Measurements from ENCODE around the gene DYSF.

DYSF gene

DNA sequence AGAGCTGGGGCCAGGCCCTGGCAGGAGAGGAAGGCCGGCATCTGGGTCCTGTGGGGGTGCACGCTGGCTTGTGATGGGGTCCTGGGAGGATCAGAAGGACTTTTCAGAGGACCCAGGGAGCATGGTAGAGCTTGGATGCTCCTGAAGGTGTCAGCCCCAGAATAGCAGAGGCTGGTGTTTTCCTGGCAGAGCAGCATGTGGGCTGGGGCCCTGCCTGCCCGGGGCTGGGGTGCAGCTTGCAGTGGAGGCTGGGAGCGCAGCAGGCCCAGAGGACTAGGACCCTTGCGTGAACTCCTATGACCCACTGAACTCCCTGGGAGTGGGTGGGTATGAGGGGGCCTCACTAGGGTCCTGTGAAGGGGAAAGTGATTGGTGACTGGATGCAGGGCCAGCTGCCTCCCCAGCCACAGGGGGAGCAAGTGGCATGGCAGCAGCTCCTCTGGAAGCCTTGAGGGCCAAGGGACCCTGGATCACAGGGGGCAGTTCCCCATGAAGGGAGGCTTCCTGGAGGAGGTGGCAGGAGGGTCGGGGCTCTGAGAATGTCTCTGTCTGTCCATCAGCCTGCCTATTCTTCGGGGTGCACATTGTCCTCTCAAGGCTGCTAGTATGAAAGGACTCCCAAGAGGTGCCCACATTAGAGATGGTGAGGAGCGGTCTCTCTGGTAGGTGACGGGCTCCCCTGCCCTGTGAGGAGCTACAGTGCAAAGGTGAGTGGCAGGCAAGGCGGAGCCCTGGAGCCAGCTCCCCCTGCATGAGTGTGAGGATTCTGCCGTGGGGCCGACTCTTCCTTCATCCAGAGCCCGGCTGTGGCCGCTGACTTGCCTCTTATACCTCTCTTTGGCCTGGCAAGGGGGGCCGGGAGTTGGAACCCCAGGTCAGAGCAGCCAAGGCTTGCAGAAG is 249.0 kb downstream of the DYSF start:
- DNase-seq (ENCODE audit: low read depth in 3 of 3, low spot score in 1 of 3): no peak

DNA sequence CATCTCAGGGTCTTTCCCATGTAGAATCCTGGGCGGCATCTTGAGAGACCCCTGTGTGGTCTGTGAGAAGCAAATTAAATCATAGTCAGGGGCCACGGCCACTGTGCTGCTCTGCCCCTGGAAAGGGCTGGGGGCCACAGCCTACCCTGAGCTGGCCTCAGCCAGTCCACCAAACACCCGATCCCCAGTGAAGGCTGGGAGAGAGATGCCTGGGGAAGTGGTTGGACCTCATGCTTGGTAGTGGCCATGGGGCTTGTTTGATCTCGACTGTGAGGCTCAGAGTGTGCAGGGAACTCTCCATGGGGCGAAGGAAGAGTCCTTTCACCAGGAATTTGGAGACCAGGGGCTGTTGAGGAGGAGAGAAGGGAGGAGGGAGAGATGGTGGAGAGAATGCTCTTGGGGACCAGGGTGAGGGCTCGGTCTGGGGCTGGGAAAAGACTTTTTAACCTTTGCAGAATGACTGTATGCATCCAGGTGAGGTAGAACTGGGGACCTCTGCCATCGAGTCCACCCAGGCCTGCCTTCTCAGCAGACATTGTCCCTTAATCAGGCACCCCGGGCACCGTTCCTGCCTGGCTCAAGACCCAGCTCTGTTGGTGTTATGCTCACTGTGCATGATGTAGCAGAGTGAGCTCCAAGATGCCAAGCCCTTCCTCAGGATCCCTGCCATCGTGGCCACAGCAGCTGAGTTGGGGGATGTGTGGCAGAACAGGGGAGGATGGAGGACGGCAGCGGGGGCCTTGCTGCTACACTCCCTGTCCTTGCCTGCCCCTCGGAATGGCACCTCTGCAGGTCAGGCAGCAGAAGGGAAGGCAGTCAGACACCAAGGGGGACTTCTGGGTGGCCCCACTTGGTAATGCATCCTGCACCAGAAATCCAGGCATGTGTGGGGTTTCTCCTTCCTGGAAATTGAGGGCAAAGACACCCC is 249.9 kb downstream of the DYSF start:
- DNase-seq (ENCODE audit: low read depth in 3 of 3, low spot score in 1 of 3): no peak

DNA sequence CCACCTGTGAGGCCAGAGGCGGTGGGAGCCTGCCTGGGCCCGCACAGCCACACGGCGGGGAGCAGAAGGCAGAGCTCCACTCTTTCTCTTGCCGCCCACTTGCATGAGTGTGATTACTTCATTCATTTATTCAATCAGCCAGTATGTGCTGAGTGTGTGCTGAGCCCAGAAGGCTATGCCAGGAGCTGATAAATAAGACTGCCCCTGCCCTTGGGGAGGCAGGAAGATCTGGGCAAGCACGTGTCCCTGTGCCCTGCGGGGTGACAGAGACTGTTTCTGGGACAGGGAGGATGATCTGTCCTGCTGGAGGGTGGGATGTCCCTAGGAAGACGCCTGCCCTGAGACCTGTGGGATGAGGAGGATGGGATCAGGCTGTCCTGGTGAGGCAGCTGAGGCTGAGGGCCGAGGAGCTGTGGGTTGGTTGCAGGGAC is 250.8 kb downstream of the DYSF start:
- no peak for DNase-seq (ENCODE audit: low read depth in 3 of 3, low spot score in 1 of 3)

DNA sequence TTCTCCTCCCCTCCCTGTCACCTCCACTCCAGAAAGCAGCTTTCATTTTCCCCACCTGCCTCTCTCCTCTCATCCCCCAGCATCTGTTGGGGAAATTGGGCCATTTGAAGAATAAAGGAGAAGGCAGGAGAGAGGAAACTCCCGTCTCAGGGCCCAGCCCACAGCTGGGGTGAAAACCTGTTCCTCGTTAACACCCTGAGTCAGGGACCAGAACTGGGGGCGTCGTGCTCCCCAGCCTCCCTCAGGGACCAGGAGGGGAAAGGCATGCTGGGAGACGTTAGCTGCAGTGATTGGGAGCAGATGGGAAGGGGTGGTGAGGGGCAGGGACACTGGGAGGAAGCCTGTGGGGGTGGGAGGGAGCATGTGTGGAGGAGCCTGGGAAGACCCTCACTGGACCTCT is 251.3 kb downstream of the DYSF start:
- DNase-seq (ENCODE audit: low read depth in 3 of 3, low spot score in 1 of 3): no peak

DNA sequence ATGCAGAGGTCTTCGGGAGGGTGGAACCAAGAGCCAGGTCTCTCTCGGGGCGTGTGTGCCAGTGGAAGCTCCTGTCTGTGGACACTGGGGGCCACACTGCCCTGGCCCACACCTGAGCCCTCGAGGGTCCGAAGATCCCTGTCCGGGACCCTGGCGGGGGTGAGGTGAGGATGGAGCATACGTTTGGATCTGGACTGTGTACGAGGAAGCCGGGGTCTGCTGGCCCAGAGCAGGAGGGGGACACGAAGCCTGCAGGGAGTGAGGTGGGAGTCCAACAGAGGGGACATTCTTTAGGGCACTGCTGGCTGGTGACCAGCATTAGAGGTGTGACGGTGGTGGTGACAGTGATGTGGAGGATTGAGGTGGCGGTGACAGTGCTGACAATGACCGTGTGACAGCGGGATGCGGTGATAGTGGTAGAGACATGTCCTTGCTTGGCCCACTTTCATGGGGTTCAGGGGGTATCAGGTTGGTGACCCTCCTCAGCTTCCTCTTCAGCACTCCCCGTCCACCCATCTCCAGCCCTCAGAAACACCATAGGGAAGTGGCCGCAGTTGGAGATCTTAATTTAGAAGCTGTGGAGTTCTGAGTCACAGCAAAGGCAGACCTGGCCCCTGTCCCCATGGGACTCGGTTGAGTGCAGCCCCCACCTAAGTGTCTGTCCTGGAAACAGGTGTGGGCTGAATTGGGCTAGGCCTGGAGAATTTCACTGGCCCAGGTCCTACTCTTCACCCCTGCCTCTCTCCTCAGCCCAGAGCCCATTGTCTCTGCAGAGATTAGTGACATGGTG is 252.0 kb downstream of the DYSF start:
- DNase-seq (ENCODE audit: low read depth in 3 of 3, low spot score in 1 of 3): no peak

DNA sequence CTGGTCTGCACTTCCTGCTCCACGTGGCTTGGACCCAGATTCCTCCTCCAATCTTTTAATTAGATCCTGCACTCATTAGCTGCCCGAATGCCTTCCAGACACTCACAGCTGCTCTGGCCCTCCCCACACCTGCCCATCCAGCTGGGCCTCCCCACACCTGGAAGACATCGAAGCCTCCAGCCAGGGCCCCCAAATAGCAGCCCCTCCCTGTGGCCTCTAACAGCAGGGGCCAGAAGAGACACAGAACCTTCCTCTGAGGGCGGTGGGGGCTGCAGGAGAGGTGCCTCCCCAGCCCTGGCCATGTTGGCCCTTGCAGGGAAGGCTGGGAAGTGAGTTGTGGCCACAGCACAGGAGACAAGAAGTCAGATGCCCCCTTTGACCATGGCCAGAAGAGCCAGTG is 252.8 kb downstream of the DYSF start:
- no peak for DNase-seq (ENCODE audit: low read depth in 3 of 3, low spot score in 1 of 3)

DNA sequence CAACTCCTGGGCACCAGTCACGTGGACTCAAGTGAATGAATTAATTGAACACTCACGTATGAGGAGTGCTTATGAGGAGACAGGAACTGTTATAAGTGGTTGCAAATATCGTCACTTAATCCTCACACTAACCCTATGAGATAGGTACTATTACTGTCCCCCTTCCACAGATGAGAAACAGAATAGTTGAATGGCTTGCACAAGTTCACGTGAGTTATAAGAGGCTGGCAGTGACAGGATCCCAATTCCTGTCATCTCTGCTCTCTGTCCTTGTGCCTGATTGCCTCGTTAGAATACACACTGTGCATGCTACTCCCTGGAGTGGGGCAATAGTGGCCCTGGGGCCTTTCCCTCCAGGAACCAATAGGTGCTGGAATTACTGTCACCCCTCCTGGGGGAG is 253.5 kb downstream of the DYSF start:
- no peak for DNase-seq (ENCODE audit: low read depth in 3 of 3, low spot score in 1 of 3)

DNA sequence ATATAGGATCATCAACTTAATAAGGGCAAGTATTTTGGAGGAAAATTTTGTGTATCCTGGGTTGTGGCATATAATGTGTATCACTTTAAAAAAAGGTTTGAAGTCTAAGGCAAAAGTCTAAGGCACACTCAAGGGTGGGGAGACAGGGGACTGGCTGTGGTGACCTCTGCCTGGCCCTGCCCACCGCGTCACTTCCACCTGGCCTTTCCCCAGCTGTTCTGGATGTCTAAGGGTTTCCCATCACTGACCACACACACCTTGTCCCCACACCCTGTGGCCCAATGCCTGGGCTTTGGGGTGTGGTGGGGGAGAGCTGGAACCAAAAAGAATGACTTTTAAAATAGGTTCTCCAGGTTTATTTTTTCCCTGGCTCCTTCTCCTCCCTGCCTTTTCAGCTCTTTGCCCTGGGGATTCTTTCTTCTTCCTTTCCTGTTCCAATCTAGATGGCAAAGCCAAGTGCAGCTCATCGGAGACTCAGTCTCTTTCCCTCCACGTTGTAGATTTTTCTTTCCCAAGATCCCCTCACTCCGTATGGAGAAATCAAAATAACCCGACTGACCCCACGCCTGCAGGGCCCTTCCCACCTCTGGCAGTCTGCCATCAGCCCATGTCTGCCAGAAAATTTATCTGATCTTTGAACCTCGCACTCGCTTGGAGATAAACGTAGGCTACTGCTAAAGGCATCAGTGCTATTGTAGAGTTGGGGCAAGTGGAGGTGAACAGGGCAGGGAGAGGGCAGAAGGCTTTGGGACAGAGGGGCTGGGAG is 257.2 kb downstream of the DYSF start:
- DNase-seq (ENCODE audit: low read depth in 3 of 3, low spot score in 1 of 3): no peak

DNA sequence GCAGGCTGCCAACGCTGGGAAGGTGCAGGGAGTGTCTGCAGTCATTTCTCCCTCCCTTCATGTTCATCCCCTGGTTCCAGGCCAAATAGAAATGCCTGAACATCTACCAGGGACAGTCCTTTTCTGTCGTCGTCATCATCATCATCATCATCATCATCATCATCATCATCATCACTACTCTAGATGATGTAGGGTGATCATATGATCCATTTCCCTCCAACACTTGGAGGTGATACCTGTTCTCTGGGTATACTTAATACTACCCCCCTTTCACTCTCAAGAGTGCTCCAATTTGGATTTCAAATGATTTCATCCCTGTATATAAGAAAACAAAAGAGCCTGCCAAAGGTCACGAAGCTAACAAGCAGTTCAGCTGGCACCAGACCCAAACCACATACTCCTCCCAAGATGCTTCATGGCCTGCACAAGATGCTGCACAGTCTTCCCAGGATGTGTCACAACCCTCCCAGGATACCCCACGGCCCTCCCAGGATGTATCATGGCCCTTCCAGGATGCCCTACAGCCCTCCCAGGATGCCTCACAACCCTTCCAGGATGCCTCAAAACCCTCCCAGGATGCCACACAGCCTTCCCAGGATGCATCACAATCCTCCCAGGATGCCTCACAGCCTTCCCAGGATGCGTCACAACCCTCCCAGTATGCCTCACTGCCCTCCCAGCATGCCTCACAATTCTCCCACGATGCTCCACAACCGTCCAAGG is 257.9 kb downstream of the DYSF start:
- DNase-seq (ENCODE audit: low read depth in 3 of 3, low spot score in 1 of 3): no peak

DNA sequence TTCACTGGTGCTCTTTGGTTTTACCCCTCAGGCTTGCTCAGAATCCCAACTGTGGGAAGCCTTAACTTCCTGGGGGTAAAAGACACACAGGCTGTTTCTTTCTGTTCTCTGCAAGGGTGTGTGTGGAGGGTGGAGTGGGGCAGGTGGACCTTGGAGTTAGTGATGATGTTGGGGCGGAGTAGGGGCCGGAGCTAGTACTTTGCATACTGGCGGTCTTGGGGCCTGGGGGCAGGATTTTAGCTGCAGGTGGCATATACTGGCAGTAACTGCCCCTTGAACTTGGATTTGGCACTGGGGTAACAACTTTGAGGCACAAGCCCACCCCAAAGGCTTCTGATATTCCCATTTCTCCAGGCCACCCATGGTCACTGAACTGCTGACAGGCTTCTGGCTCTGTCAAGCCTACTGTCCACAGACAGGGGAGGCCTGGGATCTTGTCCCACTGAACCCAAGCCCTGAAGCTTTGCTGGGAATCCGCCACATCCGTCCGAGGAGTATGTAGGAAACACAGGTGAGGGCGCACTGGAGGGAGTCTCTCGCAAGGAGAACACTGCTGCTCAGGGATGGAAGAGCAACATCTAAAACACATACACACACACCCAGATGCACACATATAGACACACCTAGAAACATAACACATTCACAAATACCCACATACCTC is 258.9 kb downstream of the DYSF start:
- no peak for DNase-seq (ENCODE audit: low read depth in 3 of 3, low spot score in 1 of 3)

DNA sequence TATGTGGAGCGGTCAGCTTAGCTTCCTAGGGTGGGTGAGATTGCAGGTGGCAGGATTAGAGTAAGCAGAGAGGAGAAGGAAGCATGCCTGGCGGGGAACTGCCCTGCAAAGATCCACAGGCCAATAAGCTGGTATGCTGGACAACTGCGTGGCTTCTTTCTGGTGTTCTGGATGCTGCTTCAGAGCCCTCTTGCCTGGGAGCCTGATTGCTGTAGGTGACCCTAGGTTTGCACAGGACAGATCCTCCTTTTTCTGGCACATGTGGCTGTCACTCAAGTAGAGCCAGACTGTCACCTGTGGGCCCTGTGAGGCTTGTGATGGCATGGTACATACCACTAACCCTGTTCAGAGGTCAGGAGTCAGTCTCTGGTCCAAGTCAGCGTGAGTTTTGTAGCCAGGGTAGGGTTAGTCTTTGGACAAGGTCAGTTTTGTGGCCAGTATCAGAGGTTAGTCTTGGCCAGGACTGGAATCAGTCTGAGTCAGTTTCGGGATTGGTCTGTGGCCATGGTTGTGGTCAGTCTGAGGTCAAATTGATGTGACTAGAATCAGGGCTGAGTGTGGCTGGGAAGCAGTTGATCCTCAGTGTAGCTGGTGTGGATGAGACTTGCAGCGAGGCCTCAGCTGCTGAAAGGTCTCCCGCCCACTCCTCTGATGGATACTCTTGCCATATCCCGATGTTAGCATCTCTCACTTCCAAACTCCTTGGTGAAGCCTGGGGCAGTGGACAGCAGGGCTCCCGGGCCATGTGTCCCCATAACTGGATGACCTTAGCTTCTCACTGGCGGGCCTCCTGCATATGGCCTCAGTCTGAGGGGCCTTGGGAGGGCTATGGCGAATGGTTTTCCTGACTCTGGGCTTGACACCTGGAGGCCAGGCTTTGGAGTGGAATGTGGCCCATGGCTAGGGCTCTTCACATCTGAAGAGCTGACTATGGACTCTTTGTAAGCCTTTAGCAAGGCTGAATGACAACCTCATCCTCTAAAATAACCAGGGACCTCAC is 260.5 kb downstream of the DYSF start:
- no peak for DNase-seq (ENCODE audit: low read depth in 3 of 3, low spot score in 1 of 3)

DNA sequence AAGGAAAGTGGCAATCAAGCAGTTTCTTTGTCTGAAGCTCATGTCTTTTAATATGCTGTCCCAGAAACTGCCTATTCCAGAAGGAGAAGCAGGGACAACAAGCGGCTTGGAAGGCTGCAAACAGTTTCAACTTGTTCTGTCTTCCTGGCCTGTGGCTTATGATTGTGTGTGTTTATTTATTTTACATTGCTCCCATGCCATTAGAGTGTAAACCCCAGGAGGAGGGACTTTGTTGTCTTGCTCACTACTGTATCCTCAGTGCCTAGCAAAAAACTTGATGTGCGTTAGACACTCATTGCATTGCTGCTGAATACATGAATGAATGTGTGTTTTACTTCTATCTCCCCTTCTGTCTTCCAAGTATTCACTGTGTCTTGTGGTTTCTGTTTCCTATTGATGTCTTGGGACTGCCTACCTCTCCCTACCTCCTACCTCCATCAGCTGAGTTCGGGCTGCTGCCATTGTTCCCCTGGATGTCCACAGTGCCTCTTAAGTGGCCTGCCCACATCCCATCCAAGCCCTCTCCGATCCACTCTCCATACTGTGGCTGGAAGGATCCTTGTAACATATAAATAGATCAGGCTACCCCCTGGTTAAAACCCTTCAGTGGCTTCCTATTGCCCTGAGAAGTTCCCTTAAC is 261.4 kb downstream of the DYSF start:
- DNase-seq (ENCODE audit: low read depth in 3 of 3, low spot score in 1 of 3): no peak

DNA sequence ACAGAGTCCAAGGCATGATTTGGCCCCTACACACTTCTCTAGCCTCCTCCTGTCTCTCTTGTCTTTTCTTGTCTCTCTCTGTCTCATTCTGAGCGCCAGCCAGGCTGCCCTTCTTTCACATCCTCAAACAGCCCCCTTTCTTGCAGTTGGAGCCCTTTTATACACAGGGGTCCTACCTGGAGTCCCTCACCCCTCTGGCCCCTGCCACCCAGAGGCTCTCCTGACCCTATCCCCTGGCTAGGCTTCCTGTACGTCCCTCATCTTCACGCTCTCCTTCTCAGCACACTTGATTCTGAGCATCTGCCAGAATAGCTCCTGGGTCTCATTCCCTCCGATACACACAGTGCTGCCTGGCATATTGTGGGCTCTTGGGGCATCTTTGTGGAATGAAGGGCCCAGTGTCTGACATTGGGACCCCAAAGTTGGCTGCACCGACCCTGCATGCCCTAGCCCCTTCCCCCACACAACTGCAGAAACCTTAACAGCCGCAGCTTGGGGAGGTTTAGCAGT is 261.9 kb downstream of the DYSF start:
- DNase-seq (ENCODE audit: low read depth in 3 of 3, low spot score in 1 of 3): no peak

DNA sequence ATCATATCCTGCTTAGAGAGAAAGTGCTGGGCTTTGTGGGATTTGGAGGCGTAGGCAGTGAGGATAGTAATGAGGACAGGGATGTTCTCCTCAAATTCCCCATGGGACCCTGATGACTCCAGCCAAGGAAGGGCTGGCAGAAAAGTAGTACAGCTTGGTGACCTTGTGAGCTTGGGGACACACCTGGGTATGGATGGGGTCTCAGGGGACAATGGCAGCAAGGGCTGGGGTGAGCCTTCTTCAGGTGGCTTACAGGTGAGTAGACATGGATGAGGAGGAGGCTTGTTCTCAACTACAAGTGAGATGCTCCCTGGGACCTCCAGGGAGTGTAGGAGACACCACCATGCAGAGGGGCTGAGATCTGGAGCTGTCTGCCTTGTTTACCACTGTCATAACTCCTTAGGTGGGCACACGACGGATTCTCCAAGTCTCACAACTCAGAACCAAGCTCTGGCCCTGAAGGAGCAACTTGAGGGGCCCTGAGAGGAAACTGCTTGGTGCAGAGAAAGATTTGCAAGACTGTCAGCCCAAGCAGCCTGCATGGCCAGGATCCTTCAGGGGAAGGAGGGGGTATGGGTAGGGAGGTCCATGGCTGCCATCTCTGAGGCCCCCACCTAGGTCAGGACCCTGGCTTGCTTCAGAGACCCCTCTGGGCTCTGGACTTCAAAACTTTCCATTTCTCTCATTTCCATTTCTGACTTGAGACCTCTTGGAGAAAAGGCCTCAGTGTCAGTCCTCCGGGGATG is 262.8 kb downstream of the DYSF start:
- DNase-seq (ENCODE audit: low read depth in 3 of 3, low spot score in 1 of 3): no peak

DNA sequence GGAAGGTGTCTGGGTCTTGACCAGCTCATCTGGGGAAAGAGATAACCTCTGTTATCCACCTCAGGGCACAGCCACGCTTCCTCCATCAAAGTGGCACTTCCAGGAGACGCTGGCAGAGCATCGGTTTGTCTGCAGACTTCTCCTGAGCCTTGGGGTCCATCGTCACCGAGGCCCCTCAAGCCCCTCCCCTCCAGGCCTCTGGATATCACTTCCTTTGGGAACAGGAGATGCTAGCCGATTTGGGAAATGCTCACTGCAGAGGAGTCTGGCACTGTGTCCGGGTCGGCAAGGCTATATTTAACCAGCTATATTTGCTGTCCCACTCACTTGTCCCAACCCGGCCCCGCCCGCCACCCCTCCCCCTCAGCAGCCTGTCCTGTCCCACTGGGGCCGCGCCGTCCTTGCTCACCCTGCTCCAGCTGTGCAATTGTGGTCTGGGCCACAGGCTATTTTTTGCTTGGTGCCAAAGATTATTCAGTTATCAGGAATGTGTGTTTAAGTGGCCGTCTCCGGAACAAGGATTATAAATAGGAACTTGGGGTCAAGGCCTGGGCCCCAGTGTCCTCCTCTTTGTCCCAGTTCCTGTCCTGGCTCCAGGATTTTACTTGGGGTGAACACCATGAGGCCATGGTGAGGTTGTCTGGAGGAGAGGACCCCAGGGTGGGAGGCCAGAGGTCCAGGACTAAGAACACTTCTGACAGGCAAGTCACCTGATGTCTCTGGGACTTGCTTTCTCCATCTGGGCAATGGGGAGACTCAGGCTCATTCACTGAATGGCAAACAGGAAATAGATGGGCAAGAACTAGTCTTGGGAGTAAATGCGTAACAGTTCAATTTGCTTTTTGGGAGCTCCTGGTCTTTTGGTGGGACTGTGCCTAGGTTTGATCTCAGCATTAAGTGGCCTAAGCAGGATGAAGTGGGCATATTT is 263.6 kb downstream of the DYSF start:
- no peak for DNase-seq (ENCODE audit: low read depth in 3 of 3, low spot score in 1 of 3)

DNA sequence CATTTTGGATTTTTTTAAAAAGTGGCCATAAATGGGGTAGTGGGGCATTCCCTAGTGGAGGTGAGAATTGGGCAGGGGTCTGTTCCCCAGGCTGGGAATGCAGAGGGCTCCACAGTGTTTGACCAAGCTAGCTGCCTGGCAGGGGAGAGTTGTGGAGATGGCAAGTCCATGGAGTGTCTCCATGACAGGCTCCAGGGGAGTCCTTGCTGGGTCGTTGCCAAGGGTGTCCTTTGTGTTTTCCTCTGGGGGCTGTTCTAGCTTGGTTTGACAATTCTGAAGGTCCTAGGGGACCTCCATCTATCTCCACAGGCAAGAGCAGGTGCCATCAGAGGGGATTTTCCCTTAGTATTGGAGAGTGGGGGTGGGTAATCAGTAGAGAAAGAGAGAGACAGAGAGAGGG is 265.3 kb downstream of the DYSF start:
- DNase-seq (ENCODE audit: low read depth in 3 of 3, low spot score in 1 of 3): no peak
